Mesothelial cell of epicardium (in vitro differentiated cells): ENCODE measurements around the gene DMBT1. TPM values are rescaled to one million over a fixed set of nuclear protein-coding genes. Genes with fewer than 3 reads are reported as not detected.

Experiments used
- DNase-seq, 2 experiments: peaks; one replicate each; pipeline ENCODE4 v3.0.0; 2021; ENCODE audit warnings: low spot score in 2 of 2; ENCODE audit not compliant: unreplicated experiment in 2 of 2
- H3K27ac Mint-ChIP-seq: 2 replicates; pipeline ENCODE4 v1.8.0; 2021; ENCODE audit warnings: mixed read lengths
- H3K27me3 Mint-ChIP-seq: 2 replicates; pipeline ENCODE4 v1.8.0; 2021; ENCODE audit warnings: low read depth, mixed read lengths
- H3K36me3 Mint-ChIP-seq: 2 replicates; pipeline ENCODE4 v1.8.0; 2021; ENCODE audit warnings: mixed read lengths
- H3K4me1 Mint-ChIP-seq: 2 replicates; pipeline ENCODE4 v1.8.0; 2021; ENCODE audit warnings: mixed read lengths
- H3K4me3 Mint-ChIP-seq: 2 replicates; pipeline ENCODE4 v1.8.0; 2021; ENCODE audit warnings: mild to moderate bottlenecking, moderate library complexity, mixed read lengths
- H3K9me3 Mint-ChIP-seq: 2 replicates; pipeline ENCODE4 v1.8.0; 2021; ENCODE audit warnings: mixed read lengths
- CTCF ChIP-seq: fragments of 200-600 bp; sonication (generic); IDR thresholded peaks from one replicate; pipeline ENCODE4 v1.5.0; 2021; ENCODE audit warnings: antibody characterized with exemption; ENCODE audit not compliant: unreplicated experiment
- total RNA-seq: library from RNA; stranded (reverse); gene quantifications from 3 replicates; pipeline ENCODE4 v1.2.1, GENCODE V29; 2021

DMBT1 gene
- total RNA-seq, 1 donor from 2014 or later = not detected

DNA sequence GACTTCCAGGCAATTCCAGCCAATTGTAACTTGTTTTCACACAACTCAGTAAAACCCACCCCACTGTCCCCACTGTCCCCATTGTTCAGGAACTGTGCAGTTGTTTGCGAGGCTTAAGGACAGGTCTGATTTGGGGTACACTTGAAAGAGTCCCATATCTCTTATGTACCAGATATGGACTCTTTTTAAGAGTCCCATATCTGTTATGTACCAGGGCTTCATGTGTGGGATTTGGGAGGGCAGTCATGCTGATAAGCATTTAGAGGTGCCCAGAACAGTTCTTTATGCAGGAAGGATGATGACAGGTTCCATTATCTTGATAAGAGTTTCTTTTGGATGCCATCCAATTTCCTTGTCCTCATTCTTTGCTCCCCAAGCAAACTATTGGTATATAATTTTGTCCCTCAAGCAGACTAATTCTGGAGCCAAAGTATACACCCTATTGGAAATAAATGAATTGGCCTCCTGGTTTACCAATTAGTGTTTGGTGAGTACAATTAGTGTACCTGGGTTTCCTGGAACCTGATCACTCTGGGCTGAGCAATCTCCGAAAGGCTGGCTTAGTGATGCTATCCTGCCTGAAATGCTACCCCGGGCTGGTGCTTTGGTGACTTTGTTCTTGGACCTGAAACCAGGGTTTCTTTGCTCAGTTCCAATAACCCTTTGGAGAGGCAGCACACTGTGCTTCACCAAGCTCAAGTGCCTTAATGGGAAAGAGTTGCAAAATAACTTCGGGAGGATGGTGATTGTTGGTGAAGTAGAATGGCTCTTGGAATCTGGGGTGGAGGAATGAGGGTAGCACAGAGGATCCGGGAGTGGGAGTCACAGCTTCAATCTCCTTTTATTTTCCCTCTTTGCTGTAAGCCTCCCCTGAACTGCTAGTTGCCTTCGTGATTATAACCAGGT, 6.2 kb upstream of the DMBT1 start:
- H3K27ac Mint-ChIP-seq = no peak overlapping the region
- H3K27me3 Mint-ChIP-seq = peaks cover 25% of the 10 kb centered on the region
- no peaks in the 10 kb centered on the region for H3K9me3 Mint-ChIP-seq
- H3K4me3 Mint-ChIP-seq = no peak overlapping the region
- TF ChIP-seq CTCF = no peak
- no peaks in the 10 kb centered on the region for H3K36me3 Mint-ChIP-seq
- no peaks in the 10 kb centered on the region for H3K4me1 Mint-ChIP-seq
- no peak for DNase-seq

DNA sequence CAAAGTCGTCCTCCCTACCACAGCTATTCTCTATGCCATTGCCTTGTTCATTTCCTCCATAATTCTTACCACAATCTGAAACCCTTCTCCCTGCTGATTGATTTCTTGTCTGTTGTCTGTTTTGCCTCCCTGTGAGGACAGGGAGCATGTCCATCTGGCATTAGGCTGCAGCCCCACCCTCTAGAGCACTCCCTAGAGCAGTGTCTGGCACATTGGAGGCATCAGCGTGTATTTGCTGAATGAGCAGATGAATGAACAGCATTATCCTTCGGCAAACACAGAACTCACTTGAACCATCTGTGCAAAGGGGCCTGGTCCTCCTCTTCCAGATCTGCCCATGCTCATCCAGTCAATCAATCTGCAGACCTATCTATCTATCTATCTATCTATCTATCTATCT, 5.1 kb upstream of the DMBT1 start:
- Mint-ChIP-seq H3K27me3 (peaks cover 32% of the 10 kb centered on the region), H3K4me3 (no peak overlapping the region), H3K4me1 (peaks cover 4% of the 10 kb centered on the region), H3K36me3 (no peaks in the 10 kb centered on the region), H3K27ac (no peak overlapping the region), H3K9me3 (no peaks in the 10 kb centered on the region)
- TF ChIP-seq CTCF = no peak
- no peak for DNase-seq

GRCh38 chr10:122557516-122557915, 3.0 kb upstream of the DMBT1 start:
- peaks cover 52% of the 10 kb centered on the region for H3K27me3 Mint-ChIP-seq
- no peaks in the 10 kb centered on the region for H3K36me3 Mint-ChIP-seq
- no peak for DNase-seq
- no peaks in the 10 kb centered on the region for H3K9me3 Mint-ChIP-seq
- H3K4me3 Mint-ChIP-seq = no peak overlapping the region
- no peak for TF ChIP-seq CTCF
- no peak overlapping the region for H3K27ac Mint-ChIP-seq
- peaks cover 18% of the 10 kb centered on the region for H3K4me1 Mint-ChIP-seq

- H3K36me3 Mint-ChIP-seq = no peaks in the 10 kb centered on the region
Measured at GRCh38 chr10:122558452-122558851, 2.1 kb upstream of the DMBT1 start.

DNA sequence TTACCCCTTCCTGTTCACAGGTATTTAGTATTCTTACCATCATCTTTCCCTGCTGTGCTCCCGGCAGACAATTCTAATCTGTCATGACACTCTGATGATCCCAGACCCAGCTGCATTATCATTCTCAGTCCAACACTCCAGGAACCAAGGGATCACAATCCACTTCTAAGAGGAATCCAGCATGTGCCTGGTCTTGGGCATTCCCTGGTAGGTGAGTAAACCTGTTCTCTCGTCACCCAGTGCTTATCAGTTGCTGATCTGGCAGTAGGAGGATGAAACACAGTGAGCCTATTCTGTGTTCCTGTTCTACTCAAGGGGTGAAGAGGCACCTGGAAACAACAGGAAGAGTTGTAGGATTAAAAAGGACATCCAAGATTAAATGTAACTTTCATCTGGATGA, 1.3 kb upstream of the DMBT1 start:
- no peaks in the 10 kb centered on the region for H3K9me3 Mint-ChIP-seq
- no peak overlapping the region for H3K4me3 Mint-ChIP-seq
- H3K4me1 Mint-ChIP-seq = peaks cover 18% of the 10 kb centered on the region
- DNase-seq = no peak
- H3K27ac Mint-ChIP-seq = no peak overlapping the region
- no peak for TF ChIP-seq CTCF
- peaks cover 62% of the 10 kb centered on the region for H3K27me3 Mint-ChIP-seq
- no peaks in the 10 kb centered on the region for H3K36me3 Mint-ChIP-seq

More at GRCh38 chr10:122558452-122558851, 2.1 kb upstream of the DMBT1 start:
- no peak for DNase-seq
- no peak overlapping the region for H3K4me3 Mint-ChIP-seq
- H3K4me1 Mint-ChIP-seq = peaks cover 18% of the 10 kb centered on the region
- H3K27ac Mint-ChIP-seq = no peak overlapping the region
- TF ChIP-seq CTCF = no peak
- H3K9me3 Mint-ChIP-seq = no peaks in the 10 kb centered on the region
- H3K27me3 Mint-ChIP-seq = peaks cover 55% of the 10 kb centered on the region
